Measurements from ENCODE around the gene BRAT1.

BRAT1 gene

DNA sequence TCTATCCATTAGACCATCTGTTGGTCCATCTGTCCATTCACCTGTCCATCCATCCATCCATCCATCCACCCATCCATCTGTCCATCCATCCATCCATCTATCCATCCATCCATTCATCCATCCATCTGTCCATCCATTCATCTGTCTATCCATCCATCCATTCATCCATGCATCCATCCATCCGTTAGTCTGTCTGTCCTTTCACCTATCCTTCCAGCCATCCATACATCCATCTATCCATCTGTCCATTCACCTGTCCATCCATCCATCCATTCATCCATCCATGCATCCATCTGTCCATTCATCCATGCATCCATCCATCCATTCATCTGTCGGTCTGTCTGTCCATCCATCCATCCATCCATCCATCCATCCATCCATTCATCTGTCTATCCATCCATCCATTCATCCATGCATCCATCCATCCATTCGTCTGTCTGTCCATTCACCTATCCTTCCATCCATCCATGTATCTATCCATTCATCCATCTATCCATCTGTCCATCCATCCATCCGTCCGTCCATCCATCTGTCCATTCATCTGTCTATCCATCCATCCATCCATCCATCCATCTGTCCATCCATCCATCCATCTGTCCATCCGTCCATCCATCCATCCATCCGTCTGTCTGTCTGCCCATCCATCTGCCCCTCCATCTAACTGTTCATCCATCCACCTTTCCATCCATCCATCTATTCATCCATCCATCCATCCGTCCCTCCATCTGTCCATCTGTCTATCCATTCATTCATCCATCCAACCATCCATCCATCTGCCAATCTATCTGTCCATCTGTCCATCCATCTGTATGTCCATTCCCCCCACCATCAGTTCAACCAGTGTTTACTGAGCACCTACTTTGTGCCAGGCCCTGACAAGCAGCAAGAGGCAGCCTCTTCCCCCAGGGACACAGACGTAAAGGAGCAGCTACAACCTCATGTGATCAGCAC lies 40.6 kb downstream of the BRAT1 start:
- no peak overlapping the region for H3K9ac ChIP-seq (ENCODE audit: insufficient read length)
- no peaks in the 10 kb centered on the region for H3K9me3 ChIP-seq (ENCODE audit: low read depth, low read length)
- DNase-seq (ENCODE audit: low read depth, low spot score), result no peak
- no peak overlapping the region for H3K27ac ChIP-seq
- H3K4me3 ChIP-seq, result no peak overlapping the region
- no peaks in the 10 kb centered on the region for H3K36me3 ChIP-seq (ENCODE audit: insufficient read depth, low read length)
- TF ChIP-seq POLR2AphosphoS5 (IDR thresholded peaks at IDR 0.05; ENCODE audit: borderline replicate concordance, low read depth, low read length) (no peak), FOXP2 (optimal IDR thresholded peaks at IDR 0.05; ENCODE audit: control extremely low read depth, extremely low read length, insufficient read depth) (no peak), EZH2 (IDR thresholded peaks at IDR 0.05) (no peak)

DNA sequence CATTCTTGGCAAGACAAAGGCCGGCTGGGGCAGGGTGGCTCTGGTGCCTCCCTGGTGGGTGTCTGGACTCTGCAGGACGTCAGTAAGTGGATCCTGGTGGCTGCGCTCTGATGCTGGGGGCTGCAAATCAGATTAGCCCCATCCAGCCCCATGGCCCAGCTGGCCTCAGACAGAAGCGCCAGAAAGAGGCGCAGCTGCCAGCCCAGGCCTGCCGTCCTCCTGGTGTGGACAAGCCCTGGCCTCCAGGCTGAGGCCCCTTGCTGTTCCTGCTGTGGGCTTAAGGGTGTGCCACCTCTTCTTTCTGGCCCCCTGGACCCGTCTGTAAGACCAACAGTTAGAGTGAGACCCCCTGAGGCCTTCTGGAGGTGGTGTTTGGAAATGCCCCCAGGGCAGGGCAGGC lies 41.6 kb downstream of the BRAT1 start:
- Histone ChIP-seq H3K9me3 (ENCODE audit: low read depth, low read length) (no peaks in the 10 kb centered on the region), H3K36me3 (ENCODE audit: insufficient read depth, low read length) (no peaks in the 10 kb centered on the region), H3K4me3 (no peak overlapping the region), H3K27ac (no peak overlapping the region), H3K9ac (ENCODE audit: insufficient read length) (no peak overlapping the region)
- no peak for TF ChIP-seq FOXP2 (optimal IDR thresholded peaks at IDR 0.05; ENCODE audit: control extremely low read depth, extremely low read length, insufficient read depth)
- no peak for TF ChIP-seq POLR2AphosphoS5 (IDR thresholded peaks at IDR 0.05; ENCODE audit: borderline replicate concordance, low read depth, low read length)
- TF ChIP-seq EZH2 (IDR thresholded peaks at IDR 0.05), result no peak
- no peak for DNase-seq (ENCODE audit: low read depth, low spot score)

DNA sequence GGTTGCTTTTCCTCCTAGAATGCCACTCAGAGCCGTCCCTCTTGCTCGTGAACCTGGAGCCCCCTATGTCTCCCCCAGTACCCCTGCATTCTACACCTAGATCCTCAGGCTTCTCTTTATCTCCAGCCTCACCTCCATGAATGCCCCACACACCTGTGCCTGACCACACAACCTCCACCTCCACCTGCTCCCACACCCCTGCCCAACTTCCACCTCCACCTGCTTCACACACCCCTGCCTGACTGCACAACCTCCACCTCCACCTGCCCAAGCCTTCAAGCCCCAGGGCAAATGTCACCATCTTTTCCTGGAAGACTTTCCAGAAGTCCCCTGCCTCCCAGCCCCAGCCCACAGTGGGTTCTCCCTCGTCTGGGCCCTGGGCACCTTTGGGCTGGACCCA lies 42.6 kb downstream of the BRAT1 start:
- Histone ChIP-seq H3K36me3 (ENCODE audit: insufficient read depth, low read length) (no peaks in the 10 kb centered on the region), H3K27ac (no peak overlapping the region), H3K9me3 (ENCODE audit: low read depth, low read length) (no peaks in the 10 kb centered on the region), H3K4me3 (no peak overlapping the region), H3K9ac (ENCODE audit: insufficient read length) (no peak overlapping the region)
- TF ChIP-seq EZH2 (IDR thresholded peaks at IDR 0.05) (no peak), POLR2AphosphoS5 (IDR thresholded peaks at IDR 0.05; ENCODE audit: borderline replicate concordance, low read depth, low read length) (no peak), FOXP2 (optimal IDR thresholded peaks at IDR 0.05; ENCODE audit: control extremely low read depth, extremely low read length, insufficient read depth) (no peak)
- DNase-seq (ENCODE audit: low read depth, low spot score), result no peak

DNA sequence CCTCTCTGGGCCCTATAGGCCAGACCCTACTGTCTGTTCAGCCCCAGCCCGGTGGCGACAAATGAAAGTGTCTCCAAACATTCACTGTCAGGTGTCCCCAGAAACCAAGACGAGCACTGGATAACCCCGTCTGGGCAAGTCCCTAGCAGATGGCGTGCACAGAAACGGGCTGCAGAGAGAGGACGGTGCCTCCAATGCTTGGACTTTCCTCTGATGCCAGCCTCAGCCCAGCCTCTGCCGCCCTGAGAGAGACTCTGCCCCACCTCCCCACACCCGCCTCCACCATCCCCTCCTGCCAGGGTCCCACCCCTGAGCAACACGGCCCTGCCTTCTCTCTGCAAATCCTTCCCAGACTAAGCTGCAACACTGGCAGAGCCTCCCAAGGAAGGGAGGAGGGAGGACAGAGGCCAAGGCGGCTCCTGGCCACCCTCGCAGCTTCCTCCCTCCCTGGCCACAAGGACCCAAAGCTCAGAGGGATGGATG lies 43.1 kb downstream of the BRAT1 start:
- Histone ChIP-seq H3K36me3 (ENCODE audit: insufficient read depth, low read length) (no peaks in the 10 kb centered on the region), H3K4me3 (no peak overlapping the region)

DNA sequence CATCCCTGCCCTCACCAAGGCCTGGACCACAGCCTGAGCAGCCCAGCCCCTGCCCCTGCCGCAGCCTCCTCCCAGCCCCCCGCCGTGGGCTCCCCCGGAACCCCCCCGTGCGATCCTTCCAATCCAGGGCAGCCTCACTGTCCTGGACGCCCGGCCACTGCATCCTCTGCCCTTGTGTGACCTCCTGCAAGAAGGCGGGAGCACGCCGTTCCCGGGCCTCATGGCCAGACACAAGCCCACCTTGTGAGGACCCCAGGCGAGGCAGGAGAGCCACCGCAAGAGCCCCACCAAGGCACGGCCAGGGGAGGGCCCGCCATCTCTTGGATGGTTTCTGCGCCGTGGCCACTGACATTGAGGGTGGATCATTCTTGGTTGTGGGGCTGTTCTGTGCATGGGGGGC lies 43.6 kb downstream of the BRAT1 start:
- no peak overlapping the region for H3K27ac ChIP-seq
- no peaks in the 10 kb centered on the region for H3K9me3 ChIP-seq (ENCODE audit: low read depth, low read length)
- no peak overlapping the region for H3K9ac ChIP-seq (ENCODE audit: insufficient read length)
- H3K36me3 ChIP-seq (ENCODE audit: insufficient read depth, low read length), result no peaks in the 10 kb centered on the region
- H3K4me3 ChIP-seq, result no peak overlapping the region
- no peak for DNase-seq (ENCODE audit: low read depth, low spot score)
- TF ChIP-seq POLR2AphosphoS5 (IDR thresholded peaks at IDR 0.05; ENCODE audit: borderline replicate concordance, low read depth, low read length), result no peak
- no peak for TF ChIP-seq EZH2 (IDR thresholded peaks at IDR 0.05)
- TF ChIP-seq FOXP2 (optimal IDR thresholded peaks at IDR 0.05; ENCODE audit: control extremely low read depth, extremely low read length, insufficient read depth), result no peak

More for the DNA sequence above, 43.1 kb downstream of the BRAT1 start:
- H3K9me3 ChIP-seq (ENCODE audit: low read depth, low read length), result no peaks in the 10 kb centered on the region
- no peak overlapping the region for H3K27ac ChIP-seq
- no peak overlapping the region for H3K9ac ChIP-seq (ENCODE audit: insufficient read length)
- no peak for DNase-seq (ENCODE audit: low read depth, low spot score)
- TF ChIP-seq EZH2 (IDR thresholded peaks at IDR 0.05) (no peak), POLR2AphosphoS5 (IDR thresholded peaks at IDR 0.05; ENCODE audit: borderline replicate concordance, low read depth, low read length) (no peak), FOXP2 (optimal IDR thresholded peaks at IDR 0.05; ENCODE audit: control extremely low read depth, extremely low read length, insufficient read depth) (no peak)

DNA sequence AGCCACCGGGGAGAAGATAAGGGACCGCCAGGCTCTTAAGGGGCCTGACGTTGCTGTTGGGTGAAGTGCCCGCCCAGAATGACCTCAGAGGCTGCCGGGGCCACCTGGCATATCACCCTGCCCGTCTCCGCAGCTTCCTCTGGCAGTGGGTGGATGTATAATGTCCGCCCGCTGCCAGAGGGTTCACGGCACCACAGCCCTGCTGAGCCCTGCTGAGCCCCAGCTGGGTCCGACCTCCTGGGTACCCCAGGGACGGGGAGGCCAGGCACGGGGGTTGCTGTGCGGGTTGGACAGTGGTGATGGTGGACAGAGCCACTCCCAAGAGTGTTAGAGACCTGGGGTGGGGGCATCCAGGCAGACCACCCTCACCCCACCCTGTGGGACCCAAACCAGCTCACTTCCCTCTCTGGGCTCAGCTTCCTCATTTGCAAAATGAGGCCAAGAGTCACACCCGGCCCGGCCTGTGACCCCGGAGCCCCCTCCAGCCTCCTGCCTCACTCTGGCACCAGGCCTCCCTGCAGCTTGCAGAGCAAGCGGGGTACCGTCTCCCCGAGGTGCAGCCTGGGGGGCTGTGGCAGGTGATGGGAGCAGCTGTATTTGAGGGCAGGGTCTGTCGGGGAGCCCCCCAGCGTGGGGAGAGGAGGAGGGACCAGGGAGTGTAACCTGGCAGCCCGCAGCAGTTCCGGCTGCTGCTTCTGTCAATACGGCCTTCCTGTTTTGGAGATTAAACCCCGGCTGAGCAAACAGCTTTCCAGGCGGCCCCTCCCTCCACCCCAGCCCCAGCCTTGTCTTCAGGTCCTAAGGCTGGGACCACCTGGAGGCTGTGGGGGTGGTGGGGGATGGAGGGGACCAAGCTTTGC lies 44.2 kb downstream of the BRAT1 start:
- no peak overlapping the region for H3K9ac ChIP-seq (ENCODE audit: insufficient read length)
- H3K9me3 ChIP-seq (ENCODE audit: low read depth, low read length), result no peaks in the 10 kb centered on the region
- H3K36me3 ChIP-seq (ENCODE audit: insufficient read depth, low read length), result no peaks in the 10 kb centered on the region
- H3K4me3 ChIP-seq, result no peak overlapping the region
- TF ChIP-seq EZH2 (IDR thresholded peaks at IDR 0.05), result no peak
- TF ChIP-seq FOXP2 (optimal IDR thresholded peaks at IDR 0.05; ENCODE audit: control extremely low read depth, extremely low read length, insufficient read depth), result no peak
- TF ChIP-seq POLR2AphosphoS5 (IDR thresholded peaks at IDR 0.05; ENCODE audit: borderline replicate concordance, low read depth, low read length), result no peak
- H3K27ac ChIP-seq, result no peak overlapping the region
- DNase-seq (ENCODE audit: low read depth, low spot score), result no peak

DNA sequence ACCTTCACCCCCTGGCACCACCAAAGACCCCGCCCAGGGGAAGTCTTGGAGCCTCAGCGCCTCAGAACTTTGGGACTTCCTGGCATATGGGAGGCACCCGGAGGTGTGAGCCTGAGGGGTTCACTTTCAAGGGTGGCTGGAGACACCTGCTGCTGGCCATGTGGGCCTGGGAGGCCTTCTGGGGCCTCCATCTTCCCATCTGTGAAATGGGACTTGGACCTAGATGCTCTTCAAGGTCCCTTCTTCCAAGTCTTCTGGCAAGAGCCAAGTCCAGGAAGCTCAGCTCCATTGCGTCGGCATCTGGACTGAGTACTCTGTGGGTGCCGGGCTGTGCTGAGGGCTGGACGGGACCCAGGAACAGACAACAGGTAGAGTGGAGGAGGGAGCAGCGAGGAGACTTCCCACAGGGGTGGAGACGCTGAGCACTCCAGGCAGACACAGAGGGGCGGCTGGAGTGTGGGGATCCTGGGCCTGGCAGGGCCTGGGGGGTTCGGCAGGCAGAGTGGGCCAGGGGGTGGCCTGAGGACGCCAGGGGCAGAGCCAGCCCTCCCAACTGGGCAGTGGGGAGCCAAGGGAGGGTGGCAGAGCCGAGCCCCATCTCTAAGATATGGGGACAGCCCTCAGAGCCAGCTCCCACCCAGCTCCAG lies 45.1 kb downstream of the BRAT1 start:
- no peak overlapping the region for H3K27ac ChIP-seq

More for the DNA sequence above, 45.1 kb downstream of the BRAT1 start:
- Histone ChIP-seq H3K9ac (ENCODE audit: insufficient read length) (no peak overlapping the region), H3K4me3 (no peak overlapping the region), H3K9me3 (ENCODE audit: low read depth, low read length) (no peaks in the 10 kb centered on the region), H3K36me3 (ENCODE audit: insufficient read depth, low read length) (no peaks in the 10 kb centered on the region)
- TF ChIP-seq POLR2AphosphoS5 (IDR thresholded peaks at IDR 0.05; ENCODE audit: borderline replicate concordance, low read depth, low read length) (no peak), EZH2 (IDR thresholded peaks at IDR 0.05) (no peak)
- DNase-seq (ENCODE audit: low read depth, low spot score), result no peak
